Measurements from ENCODE around the gene GAS2.

The GAS2 gene

DNA sequence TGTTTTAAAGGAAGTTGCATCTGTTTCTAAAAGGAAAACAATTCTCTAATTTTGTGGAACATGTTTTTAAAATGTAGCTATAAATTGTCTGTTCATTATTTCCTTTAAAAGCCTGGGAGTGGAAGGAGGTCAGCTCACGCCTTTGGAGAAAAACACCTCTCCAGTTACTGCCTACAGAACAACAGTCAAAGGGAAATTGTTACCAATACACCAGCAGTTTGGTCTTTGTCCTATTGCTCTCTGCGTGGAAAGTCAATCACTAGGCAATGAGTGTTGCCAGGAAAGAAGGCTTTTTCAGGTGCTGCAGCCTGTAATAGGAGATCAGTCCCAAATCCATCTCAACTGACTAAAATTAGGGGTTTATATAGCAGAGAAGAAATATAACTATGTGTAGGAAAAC, 141.0 kb downstream of the GAS2 start:
- Histone ChIP-seq H3K36me3 (ENCODE audit: insufficient read depth, low read length) (no peaks in the 10 kb centered on the region), H3K4me3 (ENCODE audit: low read depth, low read length, poor library complexity, severe bottlenecking) (no peak overlapping the region), H4K20me1 (ENCODE audit: insufficient read depth, low read length) (no peaks in the 10 kb centered on the region), H3F3A (ENCODE audit: insufficient read depth, low read length) (no peaks in the 10 kb centered on the region), H3K9ac (ENCODE audit: low read length) (no peak overlapping the region), H3K9me3 (ENCODE audit: low read length) (peaks cover 4% of the 10 kb centered on the region; the same call in 1 of the 2 replicates), H3K79me2 (ENCODE audit: insufficient read depth, low read length) (no peaks in the 10 kb centered on the region), H3K9me2 (ENCODE audit: low read depth, low read length) (no peaks in the 10 kb centered on the region), H2AFZ (ENCODE audit: low read length) (no peak overlapping the region), H3K27me3 (ENCODE audit: insufficient read depth, low read length) (no peaks in the 10 kb centered on the region), H3K4me2 (ENCODE audit: low read length) (no peak overlapping the region), H3K27ac (ENCODE audit: low read depth, low read length, poor library complexity, severe bottlenecking) (no peak overlapping the region), H3K4me1 (ENCODE audit: insufficient read depth, low read length, severe bottlenecking) (no peaks in the 10 kb centered on the region)
- TF ChIP-seq EZH2 (IDR thresholded peaks at IDR 0.05; ENCODE audit: borderline replicate concordance, low read length), result no peak
- TF ChIP-seq, protein P1, sequence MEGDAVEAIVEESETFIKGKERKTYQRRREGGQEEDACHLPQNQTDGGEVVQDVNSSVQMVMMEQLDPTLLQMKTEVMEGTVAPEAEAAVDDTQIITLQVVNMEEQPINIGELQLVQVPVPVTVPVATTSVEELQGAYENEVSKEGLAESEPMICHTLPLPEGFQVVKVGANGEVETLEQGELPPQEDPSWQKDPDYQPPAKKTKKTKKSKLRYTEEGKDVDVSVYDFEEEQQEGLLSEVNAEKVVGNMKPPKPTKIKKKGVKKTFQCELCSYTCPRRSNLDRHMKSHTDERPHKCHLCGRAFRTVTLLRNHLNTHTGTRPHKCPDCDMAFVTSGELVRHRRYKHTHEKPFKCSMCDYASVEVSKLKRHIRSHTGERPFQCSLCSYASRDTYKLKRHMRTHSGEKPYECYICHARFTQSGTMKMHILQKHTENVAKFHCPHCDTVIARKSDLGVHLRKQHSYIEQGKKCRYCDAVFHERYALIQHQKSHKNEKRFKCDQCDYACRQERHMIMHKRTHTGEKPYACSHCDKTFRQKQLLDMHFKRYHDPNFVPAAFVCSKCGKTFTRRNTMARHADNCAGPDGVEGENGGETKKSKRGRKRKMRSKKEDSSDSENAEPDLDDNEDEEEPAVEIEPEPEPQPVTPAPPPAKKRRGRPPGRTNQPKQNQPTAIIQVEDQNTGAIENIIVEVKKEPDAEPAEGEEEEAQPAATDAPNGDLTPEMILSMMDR (IDR thresholded peaks at IDR 0.05; ENCODE audit: low read length), result no peak

DNA sequence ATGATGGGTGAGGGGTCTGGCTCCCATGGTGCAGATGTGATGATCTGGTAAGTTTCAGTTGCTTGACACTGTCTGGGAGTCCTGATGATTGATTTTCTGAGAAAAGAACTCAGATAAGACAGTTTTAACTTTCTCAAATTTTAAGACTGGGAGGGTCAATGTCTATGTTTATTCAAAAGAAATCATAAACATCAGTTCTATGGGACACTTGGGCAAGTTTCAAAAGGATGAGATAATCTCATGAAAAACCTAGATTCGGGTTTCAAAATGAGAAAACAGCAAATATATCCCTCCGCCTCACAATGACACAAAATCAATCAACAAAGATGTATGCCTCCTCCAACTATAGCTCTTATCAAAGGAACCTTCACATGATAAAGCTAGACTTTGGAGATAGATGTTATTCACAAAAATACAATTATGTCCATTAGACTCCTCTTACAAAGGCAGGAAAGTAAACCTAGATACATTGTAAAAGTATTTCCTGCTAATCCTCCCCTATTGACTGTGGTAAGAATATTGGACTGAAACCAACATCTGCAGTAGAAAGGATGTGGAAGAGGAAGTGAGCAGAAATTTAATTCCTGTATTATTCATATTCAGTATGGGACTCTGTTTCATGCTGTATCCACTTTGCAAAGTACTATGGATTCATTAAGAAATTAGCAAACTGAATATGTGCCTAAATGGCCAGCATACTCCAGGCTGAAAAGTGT, 141.6 kb downstream of the GAS2 start:
- Histone ChIP-seq H3K4me3 (ENCODE audit: low read depth, low read length, poor library complexity, severe bottlenecking) (no peak overlapping the region), H3K27ac (ENCODE audit: low read depth, low read length, poor library complexity, severe bottlenecking) (no peak overlapping the region), H4K20me1 (ENCODE audit: insufficient read depth, low read length) (no peaks in the 10 kb centered on the region), H3K9me3 (ENCODE audit: low read length) (peaks cover 4% of the 10 kb centered on the region; the same call in 1 of the 2 replicates), H3K4me2 (ENCODE audit: low read length) (no peak overlapping the region), H3K4me1 (ENCODE audit: insufficient read depth, low read length, severe bottlenecking) (no peaks in the 10 kb centered on the region), H3K79me2 (ENCODE audit: insufficient read depth, low read length) (no peaks in the 10 kb centered on the region), H3K9me2 (ENCODE audit: low read depth, low read length) (no peaks in the 10 kb centered on the region), H3K9ac (ENCODE audit: low read length) (no peak overlapping the region), H2AFZ (ENCODE audit: low read length) (no peak overlapping the region), H3K27me3 (ENCODE audit: insufficient read depth, low read length) (no peaks in the 10 kb centered on the region), H3F3A (ENCODE audit: insufficient read depth, low read length) (no peaks in the 10 kb centered on the region), H3K36me3 (ENCODE audit: insufficient read depth, low read length) (no peaks in the 10 kb centered on the region)
- TF ChIP-seq EZH2 (IDR thresholded peaks at IDR 0.05; ENCODE audit: borderline replicate concordance, low read length), result no peak
- TF ChIP-seq, protein P1 (IDR thresholded peaks at IDR 0.05; ENCODE audit: low read length), result no peak

DNA sequence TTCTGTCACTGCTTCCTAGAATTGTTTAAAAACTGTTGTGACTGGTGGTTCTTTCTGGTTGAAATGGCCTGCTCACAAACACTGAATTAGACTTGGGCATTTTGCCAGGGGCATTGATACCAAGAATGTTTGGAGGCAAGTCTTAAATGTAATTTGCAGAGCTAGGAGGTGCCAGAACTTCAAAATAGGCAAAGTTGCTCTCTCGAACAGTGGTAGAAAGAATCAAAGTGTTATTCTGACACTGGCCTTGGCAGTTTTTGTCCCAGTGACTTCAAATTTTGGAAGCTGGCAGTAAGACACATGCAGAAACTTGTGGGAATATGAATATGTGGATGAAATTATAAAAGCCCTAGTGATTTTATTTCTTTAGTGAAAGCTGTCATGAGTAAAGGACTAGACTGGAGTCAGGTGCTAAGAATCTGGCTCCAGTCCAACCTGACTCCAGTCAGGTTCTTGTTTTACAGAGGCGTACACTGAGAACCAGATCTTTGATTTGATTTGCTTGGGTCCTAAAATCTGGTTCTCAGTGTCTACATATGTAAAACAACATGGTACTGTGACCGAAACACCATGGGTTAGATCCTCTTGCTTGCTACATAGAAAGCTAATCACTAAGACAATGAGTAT, 142.3 kb downstream of the GAS2 start:
- Histone ChIP-seq H3K9me2 (ENCODE audit: low read depth, low read length) (no peaks in the 10 kb centered on the region), H2AFZ (ENCODE audit: low read length) (no peak overlapping the region), H3K4me1 (ENCODE audit: insufficient read depth, low read length, severe bottlenecking) (no peaks in the 10 kb centered on the region), H3K79me2 (ENCODE audit: insufficient read depth, low read length) (no peaks in the 10 kb centered on the region), H3K4me2 (ENCODE audit: low read length) (no peak overlapping the region), H3K9ac (ENCODE audit: low read length) (no peak overlapping the region), H3K27ac (ENCODE audit: low read depth, low read length, poor library complexity, severe bottlenecking) (no peak overlapping the region), H3K9me3 (ENCODE audit: low read length) (peaks cover 4% of the 10 kb centered on the region; the same call in 1 of the 2 replicates), H4K20me1 (ENCODE audit: insufficient read depth, low read length) (no peaks in the 10 kb centered on the region), H3K4me3 (ENCODE audit: low read depth, low read length, poor library complexity, severe bottlenecking) (no peak overlapping the region), H3K36me3 (ENCODE audit: insufficient read depth, low read length) (no peaks in the 10 kb centered on the region), H3K27me3 (ENCODE audit: insufficient read depth, low read length) (no peaks in the 10 kb centered on the region), H3F3A (ENCODE audit: insufficient read depth, low read length) (no peaks in the 10 kb centered on the region)
- TF ChIP-seq EZH2 (IDR thresholded peaks at IDR 0.05; ENCODE audit: borderline replicate concordance, low read length), result no peak
- TF ChIP-seq, protein P1 (IDR thresholded peaks at IDR 0.05; ENCODE audit: low read length), result no peak

All from OCI-LY1 (cell line).